AG09319 (cell line): Measurements from ENCODE around the gene TSPAN14.

Experiments
- DNase-seq: peaks from one replicate; pipeline ENCODE4 v3.0.0-alpha.2; 2010; ENCODE audit warnings: low read depth; ENCODE audit errors: extremely low read depth
- CTCF ChIP-seq: IDR thresholded peaks from 2 replicates; pipeline ENCODE4 v1.5.1; 2011; ENCODE audit warnings: low read depth, mild to moderate bottlenecking, inconsistent platforms, low read length, moderate library complexity

The TSPAN14 gene

GRCh38 chr10:80409121-80409520 is 45.0 kb upstream of the TSPAN14 start:
- no peak for DNase-seq
- no peak for TF ChIP-seq CTCF

GRCh38 chr10:80410122-80410521 is 44.0 kb upstream of the TSPAN14 start:
- no peak for DNase-seq
- TF ChIP-seq CTCF: no peak

GRCh38 chr10:80410578-80411145 is 43.4 kb upstream of the TSPAN14 start:
- no peak for TF ChIP-seq CTCF
- DNase-seq: no peak

- no peak for DNase-seq
- no peak for TF ChIP-seq CTCF
Measured at GRCh38 chr10:80411267-80411668, 42.8 kb upstream of the TSPAN14 start.

GRCh38 chr10:80411681-80412220 is 42.4 kb upstream of the TSPAN14 start:
- DNase-seq: no peak
- TF ChIP-seq CTCF: no peak

- no peak for DNase-seq
- TF ChIP-seq CTCF: no peak
Measured at GRCh38 chr10:80412486-80412885, 41.6 kb upstream of the TSPAN14 start.

- peak; percentile 36 for DNase-seq
- TF ChIP-seq CTCF: no peak
Measured at GRCh38 chr10:80413271-80413996, 40.7 kb upstream of the TSPAN14 start.
